Ureter (tissue), 1 donor: Measurements from ENCODE around the gene C19orf44. TPM values are rescaled to one million over a fixed set of nuclear protein-coding genes. Genes with fewer than 3 reads are reported as not detected.

Experiments
- total RNA-seq: library from RNA; stranded (reverse); gene quantifications from one replicate; pipeline ENCODE4 v1.2.4, GENCODE V29; 2023
- donor health status: DM: yes; HTN: yes; CAD: no.

Gene C19orf44
- total RNA-seq, 1 donor from 2014 or later: 5.2 TPM

Other genes with a start within 250 kb of the C19orf44 start
- 56.1 TPM for gene KLF2, start 171.6 kb upstream of the C19orf44 start, total RNA-seq
- 51.9 TPM for gene EPS15L1, start 24.4 kb upstream of the C19orf44 start, total RNA-seq
- not detected for gene CALR3, start 227 bp upstream of the C19orf44 start, total RNA-seq
- gene CHERP, start 46.0 kb downstream of the C19orf44 start, total RNA-seq: 56.9 TPM
- 62.3 TPM for gene SLC35E1, start 76.0 kb downstream of the C19orf44 start, total RNA-seq
- 14.1 TPM for gene MED26, start 131.8 kb downstream of the C19orf44 start, total RNA-seq
- gene SMIM7, start 163.8 kb downstream of the C19orf44 start, total RNA-seq: 117 TPM
- gene TMEM38A, start 164.7 kb downstream of the C19orf44 start, total RNA-seq: 3.2 TPM
- 2.2 TPM for gene NWD1, start 223.5 kb downstream of the C19orf44 start, total RNA-seq